Measurements from ENCODE around the gene EYS.
"Not testable (repeated sequence)": the region's sequence is repeated elsewhere in the genome, so short reads cannot be mapped to it uniquely, and the experiment has no call there.

Gene EYS

DNA sequence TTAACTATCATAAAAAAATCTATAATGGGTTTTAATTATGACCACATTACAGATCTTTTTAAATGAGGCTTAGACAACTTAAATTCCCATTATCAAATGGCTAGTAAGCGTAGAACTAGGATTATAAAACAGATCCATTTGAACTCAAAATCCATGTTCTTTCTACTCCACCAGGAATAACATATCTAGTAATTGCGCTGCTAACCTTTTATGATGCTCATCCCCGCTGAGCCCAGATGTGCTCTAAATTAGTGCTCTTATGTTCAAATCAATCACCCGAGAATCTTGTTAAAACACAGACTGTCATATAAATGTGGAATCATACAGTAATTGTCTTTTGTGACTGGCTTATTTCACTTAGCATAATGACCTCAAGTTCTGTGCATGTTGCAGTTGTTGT lies 1168.3 kb downstream of the EYS start:
- DNase-seq, result no peak

DNA sequence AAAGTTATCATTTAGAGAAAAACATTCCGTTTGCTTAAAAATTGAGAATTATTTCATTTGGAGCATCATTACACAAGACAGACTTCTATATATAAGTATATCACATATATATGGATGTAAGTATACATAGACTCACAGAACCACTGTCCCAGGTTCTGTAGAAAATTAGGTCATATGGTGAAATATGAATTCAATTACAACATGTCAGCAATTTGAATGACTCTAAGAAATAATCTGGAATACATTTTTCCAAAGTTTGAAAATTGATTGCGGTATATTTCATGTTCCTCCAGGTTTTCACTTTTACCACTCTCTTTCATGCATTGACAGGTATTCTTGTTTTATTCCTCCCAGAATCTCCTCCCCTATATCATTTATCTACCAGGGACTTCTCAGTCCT lies 1179.1 kb downstream of the EYS start:
- no peak for DNase-seq

DNA sequence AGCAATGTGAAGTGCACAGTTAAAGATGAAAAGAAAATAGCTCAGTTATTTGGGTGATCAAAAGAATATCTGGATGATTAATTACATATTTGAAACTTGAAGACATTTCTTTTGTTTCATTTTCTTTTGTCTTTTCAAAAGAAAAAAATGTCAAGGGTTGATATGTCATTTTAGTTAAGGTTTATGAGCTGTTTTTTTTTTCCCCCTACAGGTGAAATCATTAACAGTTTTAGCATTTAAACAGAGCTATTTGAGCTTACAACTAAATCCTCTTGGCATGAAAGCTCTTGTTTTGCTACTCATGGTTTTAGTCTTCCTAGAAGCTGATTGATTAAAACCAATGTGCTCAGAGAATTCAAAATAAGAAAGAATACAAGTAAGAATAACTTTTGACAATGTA lies 1184.2 kb downstream of the EYS start:
- no peak for DNase-seq

DNA sequence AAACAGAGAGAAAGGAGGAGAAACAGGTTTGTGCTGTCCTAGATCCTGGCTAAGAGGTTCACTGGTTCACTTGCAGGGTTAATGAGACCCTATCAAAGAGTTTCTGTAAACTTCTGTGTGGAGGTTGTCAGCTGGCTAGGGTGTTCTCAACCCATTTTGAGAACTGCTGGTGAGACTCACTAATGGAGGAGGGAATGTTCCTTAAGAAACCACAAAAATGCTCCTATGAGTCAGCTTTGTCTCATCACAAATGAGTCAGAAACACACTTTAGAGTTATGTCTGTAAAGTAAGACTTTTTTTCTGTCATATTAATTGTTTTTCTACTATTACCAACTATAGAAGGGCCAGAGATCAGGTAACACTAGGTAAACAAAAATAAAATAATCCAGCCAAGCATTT lies 1187.0 kb downstream of the EYS start:
- DNase-seq, result no peak

DNA sequence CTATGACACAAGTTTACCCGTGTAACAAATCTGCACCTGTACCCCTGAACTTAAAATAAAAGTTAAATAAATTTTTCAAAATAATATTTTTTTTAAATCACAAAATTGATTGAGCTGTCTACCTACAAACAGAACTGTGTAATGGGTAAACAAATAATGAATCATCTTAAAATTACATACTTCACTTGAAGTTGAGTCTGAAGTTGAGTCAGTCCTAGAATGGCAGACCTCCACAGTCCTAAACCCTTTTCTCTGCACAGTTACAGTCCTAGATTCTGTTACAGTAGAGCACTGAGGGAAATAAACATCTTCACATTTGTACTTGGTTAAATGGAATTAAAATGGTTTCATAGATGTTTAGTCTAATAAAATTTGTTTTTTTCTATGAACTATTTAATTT lies 1190.6 kb downstream of the EYS start:
- no peak for DNase-seq

DNA sequence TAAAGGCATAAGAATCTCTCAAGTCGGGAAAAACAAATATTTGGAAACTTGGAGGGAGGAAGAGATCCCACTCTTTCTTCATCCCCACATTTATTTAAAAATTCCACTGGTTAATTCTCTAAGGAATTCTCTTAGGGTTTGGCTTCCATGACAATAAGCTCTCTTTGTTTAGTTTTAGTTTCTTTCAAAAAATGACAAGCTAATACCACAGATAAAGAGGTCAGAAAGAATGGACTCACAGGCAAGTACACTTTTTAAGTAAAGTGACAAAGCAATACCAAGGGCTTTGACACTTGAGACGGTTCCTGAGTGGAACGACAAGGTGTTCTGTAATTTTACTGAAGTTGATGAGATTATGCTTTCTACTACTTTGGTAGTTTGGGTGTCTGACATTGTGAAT lies 1199.4 kb downstream of the EYS start:
- DNase-seq, result no peak

DNA sequence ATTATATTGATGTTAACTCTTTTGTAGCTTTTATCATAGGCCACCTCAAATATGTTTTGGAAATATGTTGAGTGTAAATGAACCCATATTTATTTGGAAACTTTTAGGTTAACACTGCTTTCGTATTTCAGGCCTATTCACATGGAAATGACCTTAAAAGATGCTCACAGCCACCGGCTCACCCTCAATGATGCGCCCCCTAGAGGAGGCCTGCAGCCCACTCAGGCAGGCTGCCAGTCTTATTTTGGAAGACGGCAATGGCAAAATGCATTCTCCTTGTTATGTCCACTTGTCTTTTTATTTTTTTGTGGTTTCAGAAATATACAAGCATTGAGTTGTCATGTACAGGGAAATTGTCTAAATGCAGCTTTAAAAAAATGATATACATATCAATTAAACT lies 1201.7 kb downstream of the EYS start:
- no peak for DNase-seq

DNA sequence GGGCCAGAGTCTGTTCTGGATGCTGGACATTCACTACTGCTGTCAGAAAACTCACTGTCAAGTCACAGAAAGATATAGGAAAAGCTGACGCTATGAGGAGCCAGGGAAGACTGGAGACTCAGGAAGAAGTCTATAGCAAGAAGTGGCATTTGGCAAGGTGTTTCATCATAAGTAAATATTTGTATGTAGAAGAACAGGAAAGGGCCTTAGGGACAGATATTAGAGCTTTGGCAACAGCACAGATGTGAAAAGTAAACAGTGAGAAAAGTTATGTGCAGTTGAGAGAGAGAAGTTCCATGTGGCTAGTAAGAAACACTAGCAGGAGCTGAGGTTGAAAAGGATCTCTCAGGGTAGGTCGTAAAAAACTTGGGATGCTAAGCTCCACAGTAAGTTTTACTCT lies 1202.5 kb downstream of the EYS start:
- no peak for DNase-seq

DNA sequence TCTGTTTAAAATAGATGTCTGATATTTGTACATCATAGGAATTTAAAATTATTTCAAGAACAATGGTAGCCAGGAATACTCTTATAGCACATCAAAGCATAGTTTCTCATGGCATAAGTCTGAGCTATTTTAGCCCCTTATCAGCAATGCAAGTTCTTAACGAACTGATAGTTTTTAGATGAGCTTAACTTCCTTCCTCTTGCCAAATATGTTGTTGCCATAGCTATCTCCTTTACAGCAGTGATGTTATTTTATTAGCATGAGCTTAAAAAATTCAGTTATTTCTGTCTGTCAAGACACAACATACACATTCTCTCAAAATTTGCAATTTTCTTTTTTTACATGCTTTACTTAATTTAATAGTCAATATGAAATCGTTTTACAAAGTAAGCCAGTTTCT lies 1204.2 kb downstream of the EYS start:
- no peak for DNase-seq

DNA sequence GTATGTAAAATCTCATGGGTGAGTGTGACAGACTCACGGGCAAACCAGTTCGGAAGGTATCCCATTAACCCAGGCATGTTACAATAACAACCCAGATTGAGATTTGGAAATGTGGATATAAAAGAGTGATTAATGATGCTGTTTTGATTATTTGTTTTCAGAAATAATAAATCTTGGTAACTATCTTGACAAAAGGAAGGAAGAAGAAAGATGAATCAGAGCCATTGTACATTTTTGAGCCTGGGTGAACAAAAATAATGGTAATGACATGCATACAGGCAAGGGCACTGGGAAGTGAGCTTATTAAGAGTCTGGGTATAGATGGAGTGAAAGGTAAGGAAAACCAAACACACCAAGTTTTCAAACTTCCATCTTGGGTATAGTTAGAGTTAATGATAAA lies 1209.4 kb downstream of the EYS start:
- DNase-seq, result no peak

DNA sequence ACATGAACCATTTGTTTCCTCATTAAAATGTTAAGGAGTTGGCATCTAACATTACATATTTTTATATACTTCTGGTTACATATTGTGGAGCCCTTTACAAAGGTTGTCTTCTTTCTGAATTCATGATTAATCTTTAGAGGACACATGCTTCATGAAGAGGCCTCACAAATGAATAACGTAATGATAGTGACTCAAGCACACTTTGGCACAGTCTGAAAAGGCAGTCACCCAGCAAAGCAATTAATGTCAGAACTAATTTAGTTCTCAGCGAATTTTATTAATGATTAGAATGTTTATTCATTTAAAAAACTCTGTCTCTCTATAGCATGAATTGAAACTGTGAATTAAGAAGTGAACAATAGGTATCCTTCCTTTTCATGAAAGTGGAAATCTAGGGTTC lies 1217.3 kb downstream of the EYS start:
- no peak for DNase-seq

DNA sequence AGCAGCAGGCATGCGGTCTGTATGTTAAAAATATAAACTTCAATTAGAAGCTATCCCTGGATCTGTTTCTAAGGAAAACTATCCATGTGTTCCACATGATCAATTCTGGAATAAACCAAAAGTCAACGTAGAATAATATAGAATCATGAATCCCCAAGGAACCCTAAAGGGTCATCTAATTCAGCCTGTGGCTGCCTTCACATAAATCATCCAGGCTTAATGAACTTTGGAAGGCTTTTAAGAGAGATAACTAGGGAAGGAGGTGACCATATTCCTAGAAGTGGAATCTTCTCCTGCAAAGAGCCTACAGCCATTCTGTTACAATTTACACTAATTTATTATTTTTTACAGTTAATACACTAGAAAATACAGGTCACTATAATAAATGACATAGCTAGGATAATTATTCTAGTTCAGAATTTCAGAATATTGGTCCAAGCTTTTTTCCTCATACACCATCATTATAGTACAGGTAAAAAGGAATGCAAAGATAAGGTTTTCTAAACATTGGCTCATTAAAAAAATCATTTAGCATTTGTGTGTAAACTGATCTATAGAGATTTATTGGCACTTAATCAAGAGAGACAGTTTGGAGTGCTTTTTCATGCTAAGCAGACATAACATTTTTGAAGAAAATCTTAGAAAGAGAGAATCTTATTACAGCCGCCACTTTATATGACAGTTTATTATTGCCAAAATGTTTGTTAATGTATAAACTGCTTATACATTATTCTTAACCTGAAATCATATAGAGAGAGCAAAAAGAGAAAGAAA lies 1220.3 kb downstream of the EYS start:
- DNase-seq, result no peak

DNA sequence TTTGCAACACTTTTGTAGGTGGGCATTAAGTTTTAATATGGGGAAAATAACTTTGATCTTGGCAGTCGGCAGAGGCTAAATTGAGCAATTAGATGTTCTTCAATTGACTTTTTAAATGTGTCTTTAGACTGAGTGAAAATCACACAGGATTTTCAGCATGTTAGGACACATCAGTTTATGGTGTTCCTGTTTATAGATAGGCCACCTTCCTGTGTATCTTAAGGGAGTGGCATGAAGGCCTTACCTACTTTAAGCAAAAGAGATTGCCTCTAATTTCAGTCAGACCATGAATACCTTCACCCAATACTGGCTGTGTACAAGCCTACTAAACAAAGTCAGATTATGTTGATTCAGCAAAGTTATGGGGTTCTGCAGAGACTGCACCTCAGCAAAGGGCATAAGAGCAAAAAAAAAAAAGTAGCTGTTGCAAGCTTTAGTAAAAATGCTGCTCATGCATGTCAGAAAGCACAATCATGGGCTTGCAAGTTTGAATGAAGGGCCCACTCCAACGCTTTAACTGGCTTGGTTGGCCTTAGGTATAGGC lies 1223.0 kb downstream of the EYS start:
- no peak for DNase-seq

DNA sequence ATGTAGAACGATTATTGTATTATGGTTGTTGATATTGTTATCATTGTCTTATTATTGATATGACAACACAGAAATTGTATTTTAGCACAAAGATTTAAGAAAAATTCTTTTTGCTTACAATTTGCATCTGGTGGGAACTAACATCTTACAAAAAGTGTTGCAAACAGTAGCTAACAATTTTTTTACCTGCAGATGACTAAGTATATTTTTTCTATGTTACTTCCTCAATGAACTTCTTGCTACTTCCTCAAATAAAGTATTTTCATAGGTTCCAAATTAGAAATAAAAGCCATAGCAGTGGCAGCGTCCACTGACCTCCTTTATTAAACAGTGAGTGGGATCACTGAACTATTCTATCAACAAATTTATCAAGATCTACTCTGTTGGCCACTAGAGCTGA lies 1224.4 kb downstream of the EYS start:
- no peak for DNase-seq

DNA sequence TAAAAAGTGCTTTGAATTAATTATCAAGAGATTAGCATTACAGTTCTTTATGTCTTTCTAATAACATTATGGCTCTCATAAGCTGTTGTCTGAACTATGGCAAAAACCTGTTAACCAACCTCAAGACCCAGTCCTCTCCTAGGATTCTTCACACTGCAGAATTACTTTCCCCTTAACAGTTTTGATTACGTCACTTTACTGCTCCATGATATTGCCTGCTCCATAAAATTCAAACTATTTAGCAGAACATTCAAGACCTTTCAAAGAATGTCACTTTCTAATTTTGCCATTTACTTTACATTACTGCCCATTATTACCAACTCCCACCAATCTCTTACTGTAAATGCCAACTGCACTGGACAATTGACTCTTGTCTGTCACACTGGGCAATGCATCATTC lies 1227.9 kb downstream of the EYS start:
- no peak for DNase-seq

DNA sequence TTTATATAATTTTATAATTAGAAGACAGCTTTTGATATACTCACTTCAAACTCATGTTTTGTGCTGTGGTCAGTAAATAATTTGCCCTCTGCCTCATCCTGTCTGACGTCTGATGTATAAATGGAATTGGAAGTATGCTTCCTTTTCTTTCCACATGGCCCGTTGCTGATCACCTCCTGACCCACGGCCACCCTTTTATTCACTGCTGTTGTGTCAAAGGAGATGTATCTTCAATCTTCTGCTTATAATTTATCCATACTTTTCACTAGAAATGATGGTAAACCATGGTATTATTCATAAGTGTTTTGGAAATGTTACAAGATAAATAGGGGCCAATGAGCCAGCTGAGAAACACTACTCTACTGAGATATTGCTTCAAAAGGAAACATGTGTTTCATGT lies 1229.6 kb downstream of the EYS start:
- no peak for DNase-seq

DNA sequence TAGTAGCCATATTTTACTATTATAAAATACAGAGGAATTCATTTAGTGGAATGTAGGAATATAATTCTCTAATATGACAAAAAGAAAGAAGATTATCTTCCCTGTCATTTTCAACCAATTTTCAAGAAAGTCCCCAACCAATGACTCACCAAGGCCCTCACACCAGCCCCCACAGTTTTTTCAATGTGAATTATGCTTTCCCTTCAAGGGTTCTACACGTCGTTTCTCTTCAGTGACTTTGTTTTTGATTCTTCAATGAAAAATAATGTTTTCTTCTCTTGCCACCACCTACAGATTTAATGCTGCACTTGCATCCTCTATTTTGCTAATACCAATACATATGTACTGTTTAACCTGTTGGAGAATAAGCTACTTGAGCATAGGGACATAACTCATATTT lies 1230.1 kb downstream of the EYS start:
- no peak for DNase-seq

DNA sequence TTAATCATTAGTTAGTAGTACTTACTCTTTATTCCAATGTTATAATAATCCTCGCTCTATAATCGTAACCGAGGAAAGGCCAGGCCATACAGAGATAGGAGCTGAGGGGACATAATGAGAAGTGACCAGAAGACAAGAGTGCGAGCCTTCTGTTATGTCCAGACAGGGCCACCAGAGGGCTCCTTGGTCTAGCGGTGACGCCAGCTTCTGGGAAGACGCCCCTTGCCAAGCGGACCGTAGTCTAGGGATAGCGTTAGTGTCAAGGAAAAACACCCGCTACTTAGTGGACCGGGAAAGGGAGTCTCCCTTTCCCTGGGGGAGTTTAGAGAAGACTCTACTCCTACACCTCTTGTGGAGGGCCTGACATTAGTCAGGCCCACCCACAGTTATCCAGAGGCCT lies 1237.6 kb downstream of the EYS start:
- DNase-seq, result not testable (repeated sequence)

DNA sequence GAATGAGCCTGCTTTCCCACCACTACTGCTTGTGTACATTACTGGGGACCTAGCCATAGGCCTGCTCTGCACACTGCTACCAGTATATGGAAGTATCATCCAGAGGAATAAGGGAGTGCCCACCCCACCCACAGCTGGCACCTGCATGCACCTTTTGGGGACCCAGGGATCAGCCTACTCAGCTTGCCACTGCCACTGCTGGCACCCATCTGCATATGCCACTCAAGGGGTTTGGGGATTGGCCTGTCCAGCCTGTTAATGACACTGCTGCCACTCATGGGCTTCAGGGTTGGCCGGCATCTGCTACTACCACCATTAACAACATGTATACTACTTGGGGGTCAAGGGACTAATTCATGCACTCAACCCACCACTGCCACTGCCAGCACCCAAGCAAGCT lies 1239.4 kb downstream of the EYS start:
- no peak for DNase-seq

DNA sequence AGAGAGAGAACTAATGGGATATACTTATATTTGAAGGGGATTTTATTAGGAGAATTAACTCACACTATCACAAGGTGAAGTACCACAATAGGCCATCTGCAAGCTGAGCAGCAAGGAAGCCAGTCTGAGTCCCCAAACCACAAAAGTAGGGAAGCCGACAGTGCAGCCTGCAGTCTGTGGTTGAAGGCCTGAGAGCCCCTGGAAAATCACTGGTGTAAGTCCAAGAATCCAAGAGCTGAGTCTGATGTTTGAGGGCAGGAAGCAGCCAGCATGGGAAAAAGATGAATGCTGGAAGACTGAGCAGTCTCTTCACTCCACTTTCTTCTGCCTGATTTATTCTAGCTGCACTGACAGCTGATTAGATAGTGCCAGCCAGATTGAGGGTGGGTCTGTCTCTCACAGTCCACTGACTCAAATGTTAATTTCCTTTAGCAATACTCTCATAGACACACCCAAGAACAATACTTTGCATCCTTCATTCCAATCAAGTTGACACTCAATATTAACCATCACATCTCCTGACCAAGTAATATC lies 1247.5 kb downstream of the EYS start:
- no peak for DNase-seq

DNA sequence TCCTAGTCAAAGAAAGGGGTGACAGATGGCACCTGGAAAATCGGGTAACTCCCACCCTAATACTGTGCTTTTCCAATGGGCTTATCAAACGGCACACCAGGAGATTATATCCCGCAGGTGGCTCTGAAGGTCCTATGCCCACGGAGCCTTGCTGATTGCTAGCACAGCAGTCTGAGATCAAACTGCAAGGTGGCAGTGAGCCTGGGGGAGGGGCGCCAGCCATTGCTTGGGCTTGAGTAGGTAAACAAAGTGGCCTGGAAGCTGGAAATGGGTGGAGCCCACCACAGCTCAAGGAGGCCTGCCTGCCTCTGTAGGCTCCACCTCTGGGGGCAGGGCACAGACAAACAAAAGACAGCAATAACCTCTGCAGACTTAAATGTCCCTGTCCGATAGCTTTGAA lies 1258.9 kb downstream of the EYS start:
- not testable (repeated sequence) for DNase-seq

DNA sequence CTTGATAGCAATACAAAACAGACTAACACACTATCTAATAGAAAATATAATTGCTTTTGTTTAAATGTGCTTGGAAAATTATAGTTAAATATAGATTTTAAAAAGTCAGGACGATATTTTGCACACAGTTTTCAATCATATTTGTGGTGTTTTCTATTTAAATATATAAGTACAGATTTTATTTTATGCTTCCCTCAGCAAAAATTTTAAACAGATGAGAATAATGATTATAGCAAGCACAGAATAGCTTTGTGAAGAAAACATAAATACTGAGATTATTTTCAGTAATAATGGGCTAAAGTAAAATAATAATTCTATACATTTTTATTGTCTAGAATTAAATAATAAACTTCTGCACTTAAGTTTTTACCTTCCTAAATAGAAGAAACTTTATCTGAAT lies 1262.0 kb downstream of the EYS start:
- DNase-seq, result no peak

DNA sequence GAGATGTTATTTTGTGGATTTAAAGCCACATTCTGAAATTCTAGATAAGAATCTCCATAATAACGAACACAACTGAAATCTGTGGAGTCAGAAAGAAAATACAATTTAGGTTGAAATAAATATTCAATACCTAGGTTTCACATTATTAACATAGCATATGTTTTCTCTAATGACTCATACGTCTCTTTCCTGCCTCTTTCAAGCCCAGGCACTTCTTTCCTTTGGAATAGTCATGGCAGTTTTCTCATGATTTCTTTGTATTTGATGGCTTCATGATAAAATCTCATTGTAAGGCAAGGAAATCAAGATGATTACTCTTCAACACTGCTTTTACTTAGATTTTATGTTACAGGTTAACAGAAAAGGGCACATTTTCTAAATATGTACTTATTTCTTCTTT lies 1267.8 kb downstream of the EYS start:
- no peak for DNase-seq

DNA sequence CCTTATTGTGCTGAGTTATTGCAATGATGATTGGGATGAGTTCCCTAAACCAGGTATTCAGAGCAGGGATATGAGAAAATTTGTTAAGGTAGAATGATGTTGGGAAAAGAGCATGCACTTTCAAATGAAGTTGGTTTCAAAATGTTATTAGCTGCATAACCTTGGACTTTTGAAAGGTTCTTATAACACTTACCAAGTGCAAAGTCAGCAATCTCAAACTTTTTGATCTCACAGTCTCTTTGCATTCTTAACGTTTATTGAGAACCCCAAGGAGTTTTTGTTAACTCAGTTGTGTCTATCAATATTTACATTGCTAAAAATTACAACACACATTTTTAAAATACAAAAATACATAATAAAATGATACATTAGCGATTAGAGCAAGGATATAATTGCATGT lies 1269.0 kb downstream of the EYS start:
- DNase-seq, result no peak

DNA sequence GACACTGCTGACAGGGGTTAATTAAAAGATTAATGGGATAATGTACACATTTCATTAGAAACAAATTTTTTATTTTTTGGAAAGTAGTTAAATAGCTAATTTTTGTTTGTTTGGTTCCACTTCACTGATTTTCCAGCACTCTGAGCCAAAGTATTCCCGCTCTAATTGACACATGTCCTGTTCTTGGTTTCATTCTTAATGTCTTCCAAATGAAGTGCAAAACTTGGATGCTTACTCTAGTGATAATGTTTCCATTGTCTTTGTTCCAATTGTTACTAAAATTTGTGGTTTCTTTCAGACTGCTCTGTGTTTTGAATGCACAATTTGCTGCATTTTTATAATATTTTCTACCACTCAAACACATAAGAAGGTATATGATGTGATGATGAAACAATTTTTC lies 1277.1 kb downstream of the EYS start:
- DNase-seq, result no peak
